HepG2 (cell line): Measurements from ENCODE around the gene ALDH4A1. TPM values are rescaled to one million over a fixed set of nuclear protein-coding genes. Genes with fewer than 3 reads are reported as not detected.
A peak's percentile ranks its signal among the peaks of the same experiment; 100 is the strongest.

ENCODE experiments used
- BHLHE40 ChIP-seq: IDR thresholded peaks from 2 replicates; pipeline ENCODE4 v1.6.1; 2011; ENCODE audit warnings: low read length, improper control_type of control experiment
- CBX5 ChIP-seq: sonication (generic); formaldehyde crosslinking; IDR thresholded peaks from 2 replicates; pipeline ENCODE4 v1.4.0; 2020; ENCODE audit warnings: missing genetic modification reagents, borderline replicate concordance
- FOXA1 ChIP-seq, 2 experiments: fragments of 450-650 bp in 1 of 2; sonication (generic) in 1 of 2; formaldehyde crosslinking in 1 of 2; IDR thresholded peaks; 2 replicates each; pipeline versions ENCODE4 v1.4.0 to v1.6.1; 2016 to 2020; ENCODE audit warnings: missing genetic modification reagents in 1 of 2
- FOXP1 ChIP-seq, 2 experiments: fragments of 450-650 bp in 1 of 2; IDR thresholded peaks; 2 replicates each; pipeline ENCODE4 v1.6.1; 2017 to 2018; ENCODE audit warnings: antibody characterized with exemption in 1 of 2
- HBP1 ChIP-seq: IDR thresholded peaks from 2 replicates; pipeline ENCODE4 v1.6.1; 2016; ENCODE audit warnings: low read depth, control low read depth
- HNRNPH1 ChIP-seq: fragments of 200-400 bp; formaldehyde crosslinking; optimal IDR thresholded peaks from 2 replicates; pipeline ENCODE3; 2017; ENCODE audit warnings: mild to moderate bottlenecking, low read depth, low read length
- PAX8 ChIP-seq: sonication (generic); formaldehyde crosslinking; IDR thresholded peaks from 2 replicates; pipeline ENCODE4 v1.8.0; 2022; ENCODE audit warnings: mild to moderate bottlenecking, missing genetic modification reagents, borderline replicate concordance
- POGK ChIP-seq: sonication (generic); formaldehyde crosslinking; conservative IDR thresholded peaks from 2 replicates; pipeline ENCODE4 v1.8.0; 2022; ENCODE audit warnings: mild to moderate bottlenecking, moderate library complexity, missing genetic modification reagents
- RAD51 ChIP-seq: fragments of 450-650 bp; IDR thresholded peaks from 2 replicates; pipeline ENCODE4 v1.6.1; 2016; ENCODE audit warnings: borderline replicate concordance
- SNRNP70 ChIP-seq: fragments of 200-400 bp; formaldehyde crosslinking; IDR thresholded peaks from 2 replicates; pipeline ENCODE4 v1.6.1; 2017; ENCODE audit warnings: mild to moderate bottlenecking, low read depth, low read length, moderate library complexity
- SP1 ChIP-seq, 2 experiments: fragments of 450-650 bp in 1 of 2; sonication (generic) in 1 of 2; formaldehyde crosslinking in 1 of 2; IDR thresholded peaks; 2 replicates each; pipeline versions ENCODE4 v1.4.0 to v1.6.1; 2016 to 2020; ENCODE audit warnings: missing genetic modification reagents in 1 of 2
- SP5 ChIP-seq: IDR thresholded peaks from 2 replicates; pipeline ENCODE4 v1.6.1; 2016; ENCODE audit warnings: low read depth, borderline replicate concordance
- TCF7 ChIP-seq: sonication (generic); IDR thresholded peaks from 2 replicates; pipeline ENCODE4 v1.6.1; 2016; ENCODE audit warnings: antibody characterized with exemption, low read depth
- TGIF2 ChIP-seq: IDR thresholded peaks from 2 replicates; pipeline ENCODE4 v1.6.1; 2016; ENCODE audit warnings: control low read depth, missing compliant biosample characterization
- THAP11 ChIP-seq: IDR thresholded peaks from 2 replicates; pipeline ENCODE4 v1.6.1; 2016; ENCODE audit warnings: missing biosample characterization, missing genetic modification reagents
- TSC22D2 ChIP-seq: sonication (generic); formaldehyde crosslinking; IDR thresholded peaks from 2 replicates; pipeline ENCODE4 v1.5.1; 2020; ENCODE audit warnings: missing genetic modification reagents, mild to moderate bottlenecking, borderline replicate concordance
- ZBTB37 ChIP-seq: sonication (generic); formaldehyde crosslinking; IDR thresholded peaks from 2 replicates; pipeline ENCODE4 v1.4.0; 2020; ENCODE audit warnings: mild to moderate bottlenecking, missing genetic modification reagents
- ZBTB7B ChIP-seq: sonication (generic); formaldehyde crosslinking; IDR thresholded peaks from 2 replicates; pipeline ENCODE4 v1.4.0; 2020; ENCODE audit warnings: missing genetic modification reagents
- ZMYM2 ChIP-seq: sonication (generic); formaldehyde crosslinking; IDR thresholded peaks from 2 replicates; pipeline ENCODE4 v1.8.0; 2022; ENCODE audit warnings: mild to moderate bottlenecking, missing genetic modification reagents
- ZNF138 ChIP-seq: sonication (generic); formaldehyde crosslinking; IDR thresholded peaks from 2 replicates; pipeline ENCODE4 v1.5.0; 2020; ENCODE audit warnings: mild to moderate bottlenecking, low read depth, missing genetic modification reagents
- ZNF274 ChIP-seq: sonication (generic); formaldehyde crosslinking; IDR thresholded peaks from 2 replicates; pipeline ENCODE4 v1.5.1; 2020; ENCODE audit warnings: mild to moderate bottlenecking, missing genetic modification reagents
- ZNF503 ChIP-seq: sonication (generic); formaldehyde crosslinking; IDR thresholded peaks from 2 replicates; pipeline ENCODE4 v1.4.0; 2020; ENCODE audit warnings: missing genetic modification reagents
- ZNF558 ChIP-seq: sonication (generic); formaldehyde crosslinking; IDR thresholded peaks from 2 replicates; pipeline ENCODE4 v1.9.0; 2022; ENCODE audit warnings: mild to moderate bottlenecking, missing genetic modification reagents, borderline replicate concordance
- ZNF572 ChIP-seq: sonication (generic); formaldehyde crosslinking; IDR thresholded peaks from 2 replicates; pipeline ENCODE4 v1.5.1; 2020; ENCODE audit warnings: mild to moderate bottlenecking, missing genetic modification reagents
- ZNF746 ChIP-seq: sonication (generic); formaldehyde crosslinking; IDR thresholded peaks from 2 replicates; pipeline ENCODE4 v1.8.0; 2022; ENCODE audit warnings: mild to moderate bottlenecking, missing genetic modification reagents
- polyA plus RNA-seq, 8 experiments: library from polyadenylated mRNA; depleted of rRNA in 3 of 8; stranded (reverse) in 7 of 8; unstranded in 1 of 8; fragments of >200 nt; fragmentation: Illumina TruSeq in 4 of 8; extraction: Trizol in 4 of 8; gene quantifications; 2 replicates each; pipeline versions ENCODE4 v1.2.1 to v1.2.3, GENCODE V29; 2011 to 2016; ENCODE audit warnings: low read depth in 4 of 8, missing spikeins in 1 of 8, mixed read lengths in 1 of 8; ENCODE audit not compliant: insufficient read depth in 1 of 8
- total RNA-seq, 5 experiments: library from RNA; depleted of rRNA; stranded (reverse); fragments of >200 nt; fragmentation: Illumina TruSeq; extraction: Trizol; gene quantifications; 2 replicates each; pipeline ENCODE4 v1.2.3, GENCODE V29; 2016; ENCODE audit warnings: low read depth in 1 of 5

ALDH4A1 gene
- total and polyA plus RNA-seq, 2 of the 13 experiments (the other 11 are each of a cell fraction or from before 2014, with no cell fraction given), result 76.4 to 240 TPM

- TF ChIP-seq POGK (CRISPR knock-in tag) (0 out of 2 replicates have a peak, but pooled peaks have one; percentile 59), FOXP1 (IDR thresholded peaks at IDR 0.05) (no peak), FOXP1 (CRISPR knock-in tag; IDR thresholded peaks at IDR 0.05) (peak; percentile 78), ZMYM2 (CRISPR knock-in tag) (no peak), ZNF572 (CRISPR knock-in tag) (no peak), PAX8 (0 out of 2 replicates have a peak, but pooled peaks have one; percentile 40), CBX5 (CRISPR knock-in tag) (no peak), THAP11 (CRISPR knock-in tag) (peak; percentile 63), TGIF2 (CRISPR knock-in tag) (peak; percentile 72), RAD51 (no peak), SP1 (IDR thresholded peaks at IDR 0.05) (no peak), SP1 (CRISPR knock-in tag; IDR thresholded peaks at IDR 0.05) (no peak), TSC22D2 (CRISPR knock-in tag) (no peak), ZNF746 (CRISPR knock-in tag) (no peak), HNRNPH1 (no peak), FOXA1 (IDR thresholded peaks at IDR 0.05) (no peak), FOXA1 (CRISPR knock-in tag; IDR thresholded peaks at IDR 0.05) (peak; percentile 67), ZNF138 (CRISPR knock-in tag) (no peak), ZBTB7B (CRISPR knock-in tag) (no peak; the same call in 1 of the 2 replicates), ZNF274 (CRISPR knock-in tag) (0 out of 2 replicates have a peak, but pooled peaks have one; percentile 43), SNRNP70 (no peak), HBP1 (CRISPR knock-in tag) (0 out of 2 replicates have a peak, but pooled peaks have one; percentile 45), ZNF558 (peak; percentile 84; the same call in 1 of the 2 replicates), BHLHE40 (peak; percentile 41; the same call in 1 of the 2 replicates), ZNF503 (CRISPR knock-in tag) (peak; percentile 85; the same call in 1 of the 2 replicates), TCF7 (peak; percentile 95), ZBTB37 (CRISPR knock-in tag) (0 out of 2 replicates have a peak, but pooled peaks have one; percentile 38), SP5 (peak; percentile 49; the same call in 1 of the 2 replicates)
Observed at GRCh38 chr1:18900303-18900841, 2.0 kb downstream of the ALDH4A1 start (continued).
